ENCODE data around the gene EIF6. TPM values are rescaled to one million over a fixed set of nuclear protein-coding genes. Genes with fewer than 3 reads are reported as not detected.

Gene EIF6
- total and polyA plus RNA-seq, 2 of the 8 experiments (the other 6 are each of a cell fraction or from before 2014, with no cell fraction given): 184 to 319 TPM

DNA sequence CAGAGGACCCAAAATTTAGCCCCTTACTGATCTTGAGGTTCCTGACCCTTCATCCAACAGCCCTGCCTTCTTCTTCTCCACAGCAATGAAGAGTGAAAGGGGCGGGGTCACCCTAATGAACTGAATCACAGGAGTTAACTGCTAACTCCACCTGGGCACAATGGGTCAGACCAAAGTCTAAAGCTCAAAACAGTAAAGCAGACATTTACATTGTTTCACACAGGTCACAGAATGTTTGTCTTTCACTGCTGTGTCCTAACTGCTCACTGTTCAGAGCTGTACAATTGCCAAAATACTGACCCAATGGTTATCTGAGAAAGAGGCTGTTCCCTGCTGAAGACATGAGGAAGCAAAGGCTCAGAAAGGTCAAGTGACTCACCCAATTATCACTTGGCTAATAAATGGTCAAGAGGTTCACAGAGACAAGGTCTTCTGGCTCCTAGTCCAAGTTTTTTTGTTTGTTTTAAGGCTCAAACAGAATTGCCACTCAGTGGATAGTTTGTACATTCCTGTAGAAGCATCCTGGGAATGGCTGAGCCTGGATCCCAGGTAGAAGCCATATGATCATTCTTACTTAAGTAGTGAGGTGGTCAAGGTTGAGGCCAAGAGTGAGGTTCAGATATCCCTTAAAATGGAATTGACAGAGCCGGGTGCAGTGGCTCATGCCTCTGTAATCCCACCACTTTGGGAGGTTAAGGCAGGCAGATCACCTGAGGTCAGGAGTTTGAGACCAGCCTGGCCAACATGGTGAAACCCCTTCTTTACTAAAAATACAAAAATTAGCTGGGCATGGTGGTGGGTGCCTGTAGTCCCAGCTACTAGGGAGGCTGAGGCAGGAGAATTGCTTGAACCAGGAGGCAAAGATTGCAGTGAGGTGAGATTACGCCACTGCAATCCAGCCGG is 42.8 kb upstream of the EIF6 start (continued):
- TF ChIP-seq BACH1 (IDR thresholded peaks at IDR 0.05; ENCODE audit: low read length): no peak
- TF ChIP-seq EZH2 (IDR thresholded peaks at IDR 0.05; ENCODE audit: low read depth, low read length, severe bottlenecking): no peak
- TF ChIP-seq HDAC2 (IDR thresholded peaks at IDR 0.05; ENCODE audit: borderline replicate concordance in 1 of 2, low read depth in 2 of 2, low read length in 2 of 2): no peak
- no peak for TF ChIP-seq RFX5 (IDR thresholded peaks at IDR 0.05; ENCODE audit: borderline replicate concordance, low read depth, low read length)
- TF ChIP-seq ZNF274 (IDR thresholded peaks at IDR 0.05; ENCODE audit: borderline replicate concordance, extremely low read depth, low read length): no peak

Data from H1 (cell line).